Upper lobe of right lung (tissue), 1 donor: ENCODE results near the gene TTLL11. TPM values are rescaled to one million over a fixed set of nuclear protein-coding genes. Genes with fewer than 3 reads are reported as not detected.

Experiments
- ATAC-seq: fragments of 200-7000 bp; cut with Tn5 transposase; one replicate; pipeline ENCODE4 v1.9.1; 2020; ENCODE audit warnings: mild to moderate bottlenecking, moderate library complexity
- DNase-seq: peaks from one replicate; pipeline ENCODE4 v3.0.0-alpha.2; 2020
- H3K27ac ChIP-seq: fragments of 200-600 bp; one replicate; pipeline ENCODE4 v1.8.0; 2022
- H3K27me3 ChIP-seq: fragments of 200-600 bp; one replicate; pipeline ENCODE4 v1.8.0; 2022; ENCODE audit warnings: mild to moderate bottlenecking
- H3K36me3 ChIP-seq: fragments of 200-600 bp; one replicate; pipeline ENCODE4 v1.8.0; 2022
- H3K4me1 ChIP-seq: fragments of 200-600 bp; one replicate; pipeline ENCODE4 v1.8.0; 2022
- H3K4me3 ChIP-seq: fragments of 200-600 bp; one replicate; pipeline ENCODE4 v1.8.0; 2022; ENCODE audit warnings: mild to moderate bottlenecking
- H3K9me3 ChIP-seq: fragments of 200-600 bp; one replicate; pipeline ENCODE4 v1.8.0; 2022
- intact Hi-C: fragments of 100-400 bp; cut with DNase I; formaldehyde crosslinking; loops from one replicate; pipeline ENCODE4 v1.11.0; 2022
- total RNA-seq: library from RNA; stranded (reverse); fragmentation: NEBNext Ultra II Directional; extraction: Animal tissue kit (Norgen Biotek cat#: 25700); gene quantifications from one replicate; pipeline ENCODE4 v1.2.1, GENCODE V29; 2021
- TF ChIP-seq, protein P1 (sequence below): fragments of 200-600 bp; IDR thresholded peaks from one replicate; pipeline ENCODE4 v1.8.0; 2022; ENCODE audit warnings: antibody characterized with exemption
- donor health status: DM: no; HTN: yes; CAD: no; lungs with severe emphysema.

The TTLL11 gene
- total RNA-seq, 1 donor from 2014 or later = 10.7 TPM

DNA sequence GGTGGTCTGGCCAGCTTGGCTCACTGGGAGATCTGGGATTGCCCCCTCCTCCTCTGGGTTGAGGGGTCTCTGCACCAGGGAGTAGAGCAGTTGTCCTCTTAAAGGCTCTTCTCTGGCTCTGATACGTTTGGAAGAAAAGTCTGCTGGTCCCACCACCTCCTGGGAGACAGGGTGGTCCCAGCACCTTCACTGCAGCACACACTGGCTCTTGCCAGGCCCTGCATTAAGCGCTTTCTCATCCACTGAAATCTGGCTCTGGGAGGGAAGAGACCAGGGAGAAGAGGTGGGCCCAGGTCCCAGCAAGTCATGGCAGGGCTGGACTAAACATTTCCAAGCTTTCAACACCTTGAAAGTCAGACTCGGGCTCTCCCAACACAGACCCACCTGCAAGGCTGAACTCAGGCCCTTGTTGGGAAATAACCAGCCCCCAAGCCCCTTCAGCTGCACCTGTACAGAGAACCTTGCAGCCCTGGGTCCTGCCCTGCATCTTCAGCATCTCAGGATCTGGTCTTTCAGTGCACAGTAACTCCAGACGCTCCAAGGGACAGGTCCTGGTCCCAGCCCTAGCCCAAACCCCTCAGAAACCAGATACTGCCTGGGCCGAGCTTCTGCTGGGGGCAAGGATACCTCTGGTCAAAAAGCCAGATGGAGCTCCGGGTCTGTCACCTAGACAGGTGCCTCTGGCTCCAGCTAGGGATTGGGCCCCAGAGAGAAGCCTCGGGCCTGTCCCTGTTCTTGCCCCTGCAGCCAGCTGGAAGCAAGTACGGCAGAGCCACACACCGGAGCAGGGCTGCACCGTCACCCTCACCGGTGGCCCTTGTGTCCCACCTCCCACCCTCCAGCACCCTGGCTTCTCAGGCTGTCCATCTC, 307.2 kb downstream of the TTLL11 start:
- Histone ChIP-seq H3K36me3 (peaks cover 34% of the 10 kb centered on the region), H3K27me3 (no peaks in the 10 kb centered on the region), H3K4me1 (no peaks in the 10 kb centered on the region), H3K27ac (no peak overlapping the region), H3K9me3 (no peaks in the 10 kb centered on the region), H3K4me3 (no peak overlapping the region)
- TF ChIP-seq, protein P1, sequence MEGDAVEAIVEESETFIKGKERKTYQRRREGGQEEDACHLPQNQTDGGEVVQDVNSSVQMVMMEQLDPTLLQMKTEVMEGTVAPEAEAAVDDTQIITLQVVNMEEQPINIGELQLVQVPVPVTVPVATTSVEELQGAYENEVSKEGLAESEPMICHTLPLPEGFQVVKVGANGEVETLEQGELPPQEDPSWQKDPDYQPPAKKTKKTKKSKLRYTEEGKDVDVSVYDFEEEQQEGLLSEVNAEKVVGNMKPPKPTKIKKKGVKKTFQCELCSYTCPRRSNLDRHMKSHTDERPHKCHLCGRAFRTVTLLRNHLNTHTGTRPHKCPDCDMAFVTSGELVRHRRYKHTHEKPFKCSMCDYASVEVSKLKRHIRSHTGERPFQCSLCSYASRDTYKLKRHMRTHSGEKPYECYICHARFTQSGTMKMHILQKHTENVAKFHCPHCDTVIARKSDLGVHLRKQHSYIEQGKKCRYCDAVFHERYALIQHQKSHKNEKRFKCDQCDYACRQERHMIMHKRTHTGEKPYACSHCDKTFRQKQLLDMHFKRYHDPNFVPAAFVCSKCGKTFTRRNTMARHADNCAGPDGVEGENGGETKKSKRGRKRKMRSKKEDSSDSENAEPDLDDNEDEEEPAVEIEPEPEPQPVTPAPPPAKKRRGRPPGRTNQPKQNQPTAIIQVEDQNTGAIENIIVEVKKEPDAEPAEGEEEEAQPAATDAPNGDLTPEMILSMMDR = no peak
- peak; percentile 5 for ATAC-seq
- DNase-seq = no peak
- intact Hi-C loops = no loop called here

DNA sequence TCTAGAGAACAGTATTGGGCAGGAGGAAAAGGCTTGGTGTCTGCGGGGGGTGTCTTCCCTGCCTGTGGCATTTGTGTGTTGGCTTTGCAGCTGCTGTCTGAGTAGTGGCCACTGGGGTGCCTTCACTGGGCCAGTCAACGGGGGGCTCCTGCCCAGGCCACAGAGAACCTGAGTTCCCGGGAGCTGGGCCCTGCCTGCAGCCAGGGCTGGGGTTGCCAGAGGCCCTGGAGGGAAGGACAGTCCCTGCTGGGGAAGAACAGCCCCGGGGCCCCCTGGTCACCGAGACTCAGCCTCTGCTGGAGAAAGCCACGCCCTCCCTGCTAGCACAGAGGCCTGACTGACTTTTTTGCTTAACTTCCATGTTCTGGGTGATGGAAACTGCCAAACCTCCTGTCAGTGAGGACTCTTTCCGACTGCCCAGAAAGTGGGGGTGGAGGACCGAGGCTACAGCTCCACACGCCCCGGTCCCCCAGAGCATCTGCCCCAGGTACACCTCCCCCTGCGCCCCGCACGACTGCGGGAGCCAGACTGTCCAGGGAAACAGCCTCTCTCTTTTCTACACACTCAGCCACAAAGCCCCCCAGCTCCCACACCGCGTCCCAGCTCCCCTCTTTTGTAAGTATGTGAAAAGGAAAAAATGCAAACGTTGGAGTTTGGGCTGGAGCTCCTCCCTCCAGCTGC, 308.2 kb downstream of the TTLL11 start:
- H3K9me3 ChIP-seq = no peaks in the 10 kb centered on the region
- H3K36me3 ChIP-seq = peaks cover 43% of the 10 kb centered on the region
- no peak overlapping the region for H3K27ac ChIP-seq
- no peaks in the 10 kb centered on the region for H3K27me3 ChIP-seq
- TF ChIP-seq, protein P1 = no peak
- intact Hi-C loops = no loop called here
- peaks cover under 1% of the 10 kb centered on the region for H3K4me1 ChIP-seq
- DNase-seq (no peak), ATAC-seq (no peak)
- no peak overlapping the region for H3K4me3 ChIP-seq

DNA sequence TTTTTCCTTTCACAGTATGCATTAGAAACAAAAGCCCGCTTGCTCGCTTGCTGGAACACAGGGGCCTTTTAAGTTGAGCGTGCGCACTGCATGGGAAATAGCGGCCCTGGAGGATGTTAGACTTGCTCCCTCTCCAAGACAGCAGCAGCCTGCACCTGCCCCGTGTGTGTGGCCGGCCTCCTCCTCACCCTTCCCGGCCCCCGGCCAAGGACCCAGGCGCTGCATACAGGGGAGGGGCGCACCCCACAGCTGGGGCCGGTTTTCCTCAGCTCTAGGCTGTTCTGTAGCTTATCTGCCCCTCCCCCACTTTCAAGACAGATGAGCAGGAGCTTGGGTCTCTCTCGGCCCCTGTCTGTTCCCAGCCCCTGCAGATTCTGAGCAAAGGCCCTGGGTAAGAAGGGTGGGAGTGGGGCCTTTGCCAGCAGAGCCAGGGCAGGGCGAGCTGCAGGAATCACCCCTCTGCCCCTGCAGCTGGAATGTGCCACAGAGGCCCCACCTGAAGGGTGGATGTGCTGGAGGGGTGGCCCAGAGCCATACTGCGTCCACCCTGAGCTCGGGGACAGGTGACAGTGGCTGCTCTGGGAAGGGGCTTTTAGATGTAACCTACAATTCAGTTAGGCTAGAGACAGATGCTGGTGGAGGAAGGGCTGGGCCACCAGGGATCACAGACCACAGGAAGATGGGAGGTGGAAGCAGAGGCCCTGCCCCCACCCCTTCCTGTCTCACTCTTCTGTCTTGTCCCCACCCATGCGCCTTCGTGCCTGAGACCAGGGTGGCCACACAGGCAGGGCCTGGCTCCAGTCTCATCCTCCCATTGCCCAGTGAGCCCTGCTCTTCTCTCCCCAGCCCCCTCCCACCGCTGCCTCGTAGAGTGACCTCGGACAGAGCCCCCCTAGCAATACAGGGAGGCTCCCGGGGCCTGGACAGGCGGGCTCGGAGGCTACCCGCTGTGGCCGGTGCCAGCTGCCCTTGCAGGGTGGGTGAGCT, 309.3 kb downstream of the TTLL11 start:
- H3K4me1 ChIP-seq = peaks cover 3% of the 10 kb centered on the region
- no peak overlapping the region for H3K27ac ChIP-seq
- no peaks in the 10 kb centered on the region for H3K9me3 ChIP-seq
- TF ChIP-seq, protein P1 = no peak
- intact Hi-C loops = no loop called here
- H3K4me3 ChIP-seq = no peak overlapping the region
- DNase-seq (peak; percentile 63), ATAC-seq (no peak)
- no peaks in the 10 kb centered on the region for H3K27me3 ChIP-seq
- peaks cover 48% of the 10 kb centered on the region for H3K36me3 ChIP-seq

DNA sequence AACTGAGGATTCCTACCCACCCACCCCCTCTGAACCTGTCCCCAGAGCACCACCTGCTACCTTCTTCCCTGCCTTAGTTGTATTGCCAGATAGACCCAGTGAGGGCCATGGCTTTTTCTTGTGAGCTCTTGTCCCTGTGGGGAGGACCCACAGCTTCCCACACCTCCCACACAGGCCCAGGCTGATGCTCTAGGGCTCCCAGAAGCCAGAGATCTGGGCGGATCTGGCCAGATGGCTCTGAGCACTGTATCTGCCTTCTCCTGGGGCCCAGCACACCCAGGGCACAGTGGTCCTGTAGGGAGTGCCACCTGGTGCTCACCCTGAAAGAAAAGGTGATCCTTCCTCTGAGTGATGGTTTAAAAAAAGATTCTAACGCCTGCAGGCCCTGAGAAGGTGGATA, 310.0 kb downstream of the TTLL11 start:
- H3K4me1 ChIP-seq = peaks cover 3% of the 10 kb centered on the region
- TF ChIP-seq, protein P1 = no peak
- H3K27ac ChIP-seq = no peak overlapping the region
- DNase-seq (no peak), ATAC-seq (no peak)
- no peak overlapping the region for H3K4me3 ChIP-seq
- no peaks in the 10 kb centered on the region for H3K9me3 ChIP-seq
- no peaks in the 10 kb centered on the region for H3K27me3 ChIP-seq
- H3K36me3 ChIP-seq = peaks cover 51% of the 10 kb centered on the region
- intact Hi-C loops = no loop called here

DNA sequence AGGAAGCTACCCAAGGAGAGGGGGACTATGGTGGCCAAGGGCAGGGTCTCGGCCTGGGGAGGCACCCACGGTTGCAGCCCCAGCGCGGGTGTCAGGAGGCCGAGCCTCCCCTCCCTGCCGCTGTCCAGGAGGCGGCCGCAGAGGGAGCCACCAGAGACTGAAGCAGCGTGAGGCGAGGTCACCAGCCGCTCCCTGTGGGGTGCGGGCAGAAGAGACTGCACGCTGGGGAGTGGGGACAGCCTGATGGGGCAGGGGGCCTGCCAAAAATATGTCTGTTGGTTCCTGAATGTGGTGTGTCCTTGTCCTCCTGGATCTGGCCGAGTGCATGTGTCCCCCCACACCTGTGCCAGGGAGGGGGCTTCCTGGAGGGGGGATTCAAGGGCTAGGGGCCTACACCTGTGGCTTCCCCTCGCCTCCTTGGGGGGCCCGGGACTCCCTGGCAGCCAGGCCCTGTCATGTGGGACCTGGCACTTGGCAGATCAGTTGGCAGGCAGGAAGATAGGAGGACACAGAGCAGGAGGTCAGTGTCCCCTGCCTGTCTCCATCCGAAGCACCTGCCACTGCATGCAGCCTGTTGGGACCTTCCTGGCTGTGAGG, 310.5 kb downstream of the TTLL11 start:
- Histone ChIP-seq H3K27ac (no peak overlapping the region), H3K27me3 (no peaks in the 10 kb centered on the region), H3K9me3 (no peaks in the 10 kb centered on the region), H3K36me3 (peaks cover 56% of the 10 kb centered on the region), H3K4me3 (no peak overlapping the region), H3K4me1 (peaks cover 3% of the 10 kb centered on the region)
- DNase-seq (no peak), ATAC-seq (no peak)
- intact Hi-C loops = no loop called here
- TF ChIP-seq, protein P1 = no peak
